Lung (tissue), 12 donors: ENCODE results near the gene MTF2. TPM values are rescaled to one million over a fixed set of nuclear protein-coding genes. Genes with fewer than 3 reads are reported as not detected.

Experiments
- ATAC-seq: fragments of 200-7000 bp; cut with Tn5 transposase; one replicate; pipeline ENCODE4 v1.9.1; 2020; ENCODE audit warnings: moderate number of reproducible peaks; ENCODE audit not compliant: insufficient read depth, low FRiP score
- DNase-seq, 3 donors: peaks; one replicate each; pipeline ENCODE4 v3.0.0-alpha.2; 2013 to 2017
- H3K27ac ChIP-seq, 2 donors: one replicate each; pipeline ENCODE4 v1.5.1; 2013; ENCODE audit warnings: mild to moderate bottlenecking in 2 of 2, moderate library complexity in 2 of 2, control low read depth in 1 of 2, inconsistent platforms in 1 of 2, low read depth in 1 of 2, low read length in 1 of 2
- H3K27me3 ChIP-seq, 3 donors: one replicate each; pipeline ENCODE4 v1.5.1; 2013; ENCODE audit warnings: low read length in 2 of 3; ENCODE audit not compliant: control insufficient read depth in 3 of 3, insufficient read depth in 3 of 3
- H3K36me3 ChIP-seq, 4 donors: one replicate each; pipeline ENCODE4 v1.5.1; 2013; ENCODE audit warnings: low read length in 4 of 4, mild to moderate bottlenecking in 1 of 4, moderate library complexity in 1 of 4; ENCODE audit not compliant: control insufficient read depth in 4 of 4, insufficient read depth in 4 of 4
- H3K4me1 ChIP-seq, 5 donors: one replicate each; pipeline ENCODE4 v1.5.1; 2013; ENCODE audit warnings: low read length in 5 of 5, mild to moderate bottlenecking in 2 of 5, moderate library complexity in 1 of 5; ENCODE audit not compliant: control insufficient read depth in 5 of 5, insufficient read depth in 5 of 5
- H3K4me3 ChIP-seq: one replicate; pipeline ENCODE4 v1.5.1; 2013; ENCODE audit warnings: mild to moderate bottlenecking, control low read depth, moderate library complexity
- H3K9ac ChIP-seq, 2 donors: one replicate each; pipeline ENCODE4 v1.5.1; 2013; ENCODE audit warnings: low read length in 2 of 2, control low read depth in 1 of 2; ENCODE audit not compliant: insufficient read depth in 1 of 2
- H3K9me3 ChIP-seq, 4 donors: one replicate each; pipeline ENCODE4 v1.5.1; 2013; ENCODE audit warnings: low read length in 3 of 4, mild to moderate bottlenecking in 1 of 4, moderate library complexity in 1 of 4; ENCODE audit not compliant: control insufficient read depth in 4 of 4, insufficient read depth in 3 of 4
- CTCF ChIP-seq: IDR thresholded peaks from 2 replicates; pipeline ENCODE4 v1.5.1; 2012; ENCODE audit warnings: mild to moderate bottlenecking; ENCODE audit errors: control extremely low read depth, extremely low read depth
- WGBS, 2 donors: extraction: QIAGEN DNeasy Blood & Tissue Kit; methylation state at CpG; one replicate each; pipeline ENCODE4 v1.1.7; 2013; 5-methylcytosine and 5-hydroxymethylcytosine counted together
- polyA plus RNA-seq, 2 donors: library from polyadenylated mRNA; stranded (reverse); fragments of 200-250 nt; gene quantifications; one replicate each; pipeline ENCODE4 v1.2.1, GENCODE V29; 2013
- total RNA-seq, 2 donors: library from RNA; depleted of rRNA in 1 of 2; stranded (reverse); fragments of >200 nt in 1 of 2; gene quantifications; one replicate each; pipeline ENCODE4 v1.2.1, GENCODE V29; 2014 to 2021
- donor health status: control.
- donor health status: control.
- donor health status: Bipolar disorder and iron deficiency.
- donor health status: healthy.
- donor health status: DM: yes; HTN: yes; CAD: no.

MTF2 gene
- total and polyA plus RNA-seq, 4 donors, result 8.8 to 78.7 (median 17.3) TPM

GRCh38 chr1:93051961-93052360 lies 27.1 kb upstream of the MTF2 start:
- Histone ChIP-seq H3K27ac (no peak overlapping the region), H3K36me3 (no peaks in the 10 kb centered on the region), H3K9ac (no peak overlapping the region), H3K4me3 (no peak overlapping the region), H3K9me3 (no peaks in the 10 kb centered on the region), H3K27me3 (no peaks in the 10 kb centered on the region), H3K4me1 (no peaks in the 10 kb centered on the region)
- no peak for DNase-seq
- WGBS, 2 donors, result 84 to 95% methylated on average over 1 of the region's 1 CpG
- no peak for ATAC-seq
- TF ChIP-seq CTCF, result no peak

- WGBS, 2 donors, result 37 to 40% methylated on average over 4 of the region's 4 CpGs
Measured at GRCh38 chr1:93056214-93056613, 22.9 kb upstream of the MTF2 start.

GRCh38 chr1:93056649-93057048 lies 22.4 kb upstream of the MTF2 start:
- Histone ChIP-seq H3K27ac (no peak overlapping the region), H3K9ac (no peak overlapping the region), H3K9me3 (no peaks in the 10 kb centered on the region), H3K36me3 (no peaks in the 10 kb centered on the region), H3K4me1 (no peaks in the 10 kb centered on the region), H3K4me3 (no peak overlapping the region), H3K27me3 (no peaks in the 10 kb centered on the region)
- no peak for TF ChIP-seq CTCF
- WGBS, 2 donors, result 83 to 94% methylated on average over 2 of the region's 2 CpGs
- DNase-seq (no peak), ATAC-seq (no peak)

More at GRCh38 chr1:93056214-93056613, 22.9 kb upstream of the MTF2 start:
- Histone ChIP-seq H3K9ac (no peak overlapping the region), H3K4me1 (no peaks in the 10 kb centered on the region), H3K4me3 (no peak overlapping the region), H3K36me3 (no peaks in the 10 kb centered on the region), H3K27ac (no peak overlapping the region), H3K27me3 (no peaks in the 10 kb centered on the region), H3K9me3 (no peaks in the 10 kb centered on the region)
- no peak for TF ChIP-seq CTCF
- DNase-seq (peak; percentile 14 to 64 (median 41)), ATAC-seq (no peak)
